A549 (cell line): ENCODE data around the gene CXCR4. TPM values are rescaled to one million over a fixed set of nuclear protein-coding genes. Genes with fewer than 3 reads are reported as not detected.

Source experiments
- ATAC-seq, 2 experiments: fragments of 200-7000 bp in 1 of 2; fragments of >200 bp in 1 of 2; cut with Nextera tagmentation in 1 of 2; cut with Tn5 transposase in 1 of 2; 3 replicates each; pipeline versions ENCODE4 v1.8.0 to v1.9.1; 2018 to 2020; ENCODE audit warnings: mild to moderate bottlenecking in 1 of 2, moderate library complexity in 1 of 2
- CTCF ChIA-PET: fragments of 300-600 bp; sonication (Branson Sonifier 250); formaldehyde crosslinking; extraction: SDS; loops from one replicate; lab custom pipeline; 2021; ENCODE audit warnings: antibody characterized with exemption, inconsistent platforms; lab: Yijun Ruan, JAX
- POLR2A ChIA-PET: fragments of 350-600 bp; formaldehyde crosslinking; extraction: SDS; loops from one replicate; lab custom pipeline; 2021; ENCODE audit warnings: antibody characterized with exemption, inconsistent platforms; lab: Yijun Ruan, JAX
- DNase-seq, 2 experiments: peaks; one replicate each; pipeline versions ENCODE4 v3.0.0 to v3.0.0-alpha.2; 2011 to 2016; ENCODE audit warnings: low read depth in 1 of 2, low spot score in 1 of 2
- FAIRE-seq: peaks from 2 replicates; lab custom pipeline; 2011; peaks lifted over from hg19 to GRCh38; lab: Jason Lieb, UNC
- H3K27ac ChIP-seq, 2 experiments: fragments of >200 bp; sonication (Bioruptor Twin); formaldehyde crosslinking; 3 replicates each; pipeline ENCODE4 v1.5.1; 2016 to 2017
- H3K4me1 ChIP-seq: fragments of >200 bp; sonication (Bioruptor Twin); formaldehyde crosslinking; 3 replicates; pipeline ENCODE4 v1.6.1; 2016
- H3K4me2 ChIP-seq: fragments of >200 bp; sonication (Bioruptor Twin); formaldehyde crosslinking; 3 replicates; pipeline ENCODE4 v1.6.1; 2016
- H3K4me3 ChIP-seq: fragments of >200 bp; sonication (Bioruptor Twin); formaldehyde crosslinking; 3 replicates; pipeline ENCODE4 v1.5.1; 2016
- H3K9me3 ChIP-seq: fragments of >200 bp; sonication (Bioruptor Twin); formaldehyde crosslinking; 3 replicates; pipeline ENCODE4 v1.6.1; 2016
- CBX8 ChIP-seq: fragments of 200-600 bp; sonication (generic); IDR thresholded peaks from 2 replicates; pipeline ENCODE4 v1.6.1; 2016
- CEBPB ChIP-seq, 2 experiments: fragments of >200 bp in 1 of 2; sonication (Bioruptor Twin) in 1 of 2; formaldehyde crosslinking in 1 of 2; IDR thresholded peaks; 2 replicates each; pipeline ENCODE4 v1.6.1; 2012 to 2016
- EHF ChIP-seq: fragments of 250-450 bp; sonication (Bioruptor Pico); IDR thresholded peaks from 2 replicates; pipeline ENCODE4 v1.5.0; 2020; ENCODE audit warnings: mild to moderate bottlenecking
- ESRRA ChIP-seq: fragments of 150-350 bp; IDR thresholded peaks from 2 replicates; pipeline ENCODE4 v1.6.1; 2014; ENCODE audit warnings: mild to moderate bottlenecking, low read length, borderline replicate concordance
- FOXS1 ChIP-seq: fragments of 250-450 bp; sonication (Bioruptor Pico); IDR thresholded peaks from 2 replicates; pipeline ENCODE4 v1.5.0; 2020; ENCODE audit warnings: mild to moderate bottlenecking, moderate library complexity
- HEYL ChIP-seq: fragments of 250-450 bp; sonication (Bioruptor Pico); IDR thresholded peaks from 2 replicates; pipeline ENCODE4 v1.8.0; 2021; ENCODE audit warnings: mild to moderate bottlenecking, moderate library complexity
- HOXB5 ChIP-seq: fragments of 250-450 bp; sonication (Bioruptor Pico); IDR thresholded peaks from 2 replicates; pipeline ENCODE4 v1.5.0; 2020; ENCODE audit warnings: mild to moderate bottlenecking, moderate library complexity
- JUNB ChIP-seq: fragments of >200 bp; sonication (Bioruptor Twin); formaldehyde crosslinking; IDR thresholded peaks from 2 replicates; pipeline ENCODE4 v1.6.1; 2016
- KDM1A ChIP-seq: fragments of 200-600 bp; sonication (generic); IDR thresholded peaks from 2 replicates; pipeline ENCODE4 v1.6.1; 2016; ENCODE audit warnings: low read depth, mild to moderate bottlenecking
- KDM5A ChIP-seq: fragments of 200-600 bp; sonication (generic); IDR thresholded peaks from 2 replicates; pipeline ENCODE4 v1.6.1; 2016; ENCODE audit warnings: antibody characterized with exemption, mild to moderate bottlenecking
- MYC ChIP-seq: IDR thresholded peaks from 2 replicates; pipeline ENCODE4 v1.6.1; 2012; ENCODE audit warnings: mild to moderate bottlenecking, inconsistent platforms, low read length, improper control_type of control experiment, borderline replicate concordance
- NPAS2 ChIP-seq: fragments of 250-450 bp; sonication (Bioruptor Pico); IDR thresholded peaks from 2 replicates; pipeline ENCODE4 v1.8.0; 2022; ENCODE audit warnings: mild to moderate bottlenecking, moderate library complexity, borderline replicate concordance
- NR3C1 ChIP-seq: fragments of >200 bp; sonication (Bioruptor Twin); formaldehyde crosslinking; IDR thresholded peaks from 3 replicates; pipeline ENCODE4 v1.6.1; 2017
- POLR2A ChIP-seq: IDR thresholded peaks from 2 replicates; pipeline ENCODE4 v1.6.1; 2012; ENCODE audit warnings: mild to moderate bottlenecking, low read length
- RAD21 ChIP-seq, 2 experiments: fragments of >200 bp in 1 of 2; sonication (Bioruptor Twin) in 1 of 2; formaldehyde crosslinking in 1 of 2; IDR thresholded peaks in 1 of 2; conservative IDR thresholded peaks in 1 of 2; 2 replicates in 1 of 2; 3 replicates in 1 of 2; pipeline ENCODE4 v1.6.1; 2012 to 2018; ENCODE audit warnings: inconsistent platforms in 1 of 2
- RARB ChIP-seq: fragments of 250-450 bp; sonication (Bioruptor Pico); IDR thresholded peaks from 2 replicates; pipeline ENCODE4 v1.8.0; 2021; ENCODE audit warnings: mild to moderate bottlenecking, moderate library complexity
- RFX5 ChIP-seq: fragments of 450-650 bp; IDR thresholded peaks from 2 replicates; pipeline ENCODE4 v1.7.1; 2014; ENCODE audit warnings: antibody characterized with exemption, mild to moderate bottlenecking, moderate library complexity
- TFCP2L1 ChIP-seq: fragments of 250-450 bp; sonication (Bioruptor Pico); IDR thresholded peaks from 2 replicates; pipeline ENCODE4 v1.5.0; 2021; ENCODE audit warnings: mild to moderate bottlenecking
- ZC3H11A ChIP-seq: fragments of 450-650 bp; IDR thresholded peaks from 2 replicates; pipeline ENCODE4 v1.6.1; 2014; ENCODE audit warnings: antibody characterized with exemption, mild to moderate bottlenecking
- WGBS: methylation state at CpG from one replicate; pipeline ENCODE4 v1.1.6; 2017; ENCODE audit errors: missing lambda C conversion rate; 5-methylcytosine and 5-hydroxymethylcytosine counted together
- polyA plus RNA-seq, 4 experiments: library from polyadenylated mRNA; depleted of rRNA in 3 of 4; stranded (reverse); fragments of >200 nt; fragmentation: RNase III in 1 of 4; extraction: RNeasy Plus Mini Kit Qiagen cat#74134 plus additional on column Dnase treatment in 1 of 4; gene quantifications; 2 replicates in 3 of 4; 3 replicates in 1 of 4; pipeline ENCODE4 v1.2.3, GENCODE V29; 2011 to 2017
- TF ChIP-seq, protein P1 (sequence below): fragments of 250-450 bp; sonication (Bioruptor Pico); IDR thresholded peaks from 2 replicates; pipeline ENCODE4 v1.5.0; 2021; ENCODE audit warnings: mild to moderate bottlenecking, moderate library complexity, borderline replicate concordance
- TF ChIP-seq, protein P2 (sequence below): fragments of >200 bp; sonication (Bioruptor Twin); formaldehyde crosslinking; IDR thresholded peaks from 2 replicates; pipeline ENCODE4 v1.6.1; 2016
- TF ChIP-seq, protein P3 (sequence below): fragments of 200-600 bp; sonication (generic); IDR thresholded peaks from 2 replicates; pipeline ENCODE4 v1.6.1; 2016; ENCODE audit warnings: antibody characterized with exemption, mild to moderate bottlenecking, moderate library complexity
- TF ChIP-seq, protein P4 (sequence below): IDR thresholded peaks from 2 replicates; pipeline ENCODE4 v1.6.1; 2012

The CXCR4 gene
- polyA plus RNA-seq, 2 of the 4 experiments (the other 2 are of a cell fraction) = 0.09 to 0.16 TPM

DNA sequence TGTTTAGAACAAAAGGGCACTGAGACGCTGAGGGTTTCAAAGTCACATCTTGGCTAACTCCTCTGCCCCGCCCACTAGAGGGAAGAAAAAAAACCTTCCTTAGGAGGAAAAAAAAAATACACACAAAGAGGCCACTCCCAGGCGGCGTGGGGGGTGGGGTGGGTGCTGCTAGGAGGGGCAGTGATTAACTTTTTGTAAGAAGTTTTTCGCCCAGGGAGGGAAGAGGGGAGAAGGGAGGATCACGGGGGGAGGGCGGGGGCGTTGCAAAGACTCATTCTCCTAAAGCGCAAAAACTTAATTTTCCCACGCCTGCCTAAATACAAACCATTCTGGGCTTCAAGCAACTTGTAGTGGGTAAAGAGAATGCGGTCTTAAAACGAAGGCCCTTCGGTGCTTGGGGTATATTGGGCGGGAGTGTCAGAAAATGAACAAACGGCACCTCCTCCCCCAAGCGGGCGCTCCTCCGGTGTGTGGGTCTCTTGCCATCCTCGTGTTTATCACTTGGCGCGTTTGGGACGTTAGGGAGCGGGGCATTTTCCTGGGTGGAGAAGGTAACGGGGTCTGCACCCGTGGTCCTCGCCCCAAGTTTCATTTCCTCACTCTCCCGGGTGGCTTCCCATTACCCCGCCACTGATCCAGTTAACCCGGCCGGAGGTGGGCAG is 1.7 kb downstream of the CXCR4 start:
- peak; percentile 34; the same call in 1 of the 2 replicates for TF ChIP-seq CBX8
- TF ChIP-seq KDM5A = no peak
- no peak for TF ChIP-seq POLR2A
- TF ChIP-seq, all 56 proteins: peak for 1
- DNase-seq = peak in 1 of 2 experiments; percentile 17
- 3% methylated on average over 26 of the region's 30 CpGs for WGBS
- ATAC-seq = peak; percentile 11 to 15; a peak in 4 of 6 replicates
- no peak overlapping the region for H3K27ac ChIP-seq
- H3K4me2 ChIP-seq = peak overlapping the region; percentile 92
- FAIRE-seq = no peak
- peak overlapping the region; percentile 44 for H3K4me3 ChIP-seq
- ChIA-PET POLR2A (no interaction called here), CTCF (no interaction called here)
- no peaks in the 10 kb centered on the region for H3K9me3 ChIP-seq
- peaks cover 22% of the 10 kb centered on the region for H3K4me1 ChIP-seq

DNA sequence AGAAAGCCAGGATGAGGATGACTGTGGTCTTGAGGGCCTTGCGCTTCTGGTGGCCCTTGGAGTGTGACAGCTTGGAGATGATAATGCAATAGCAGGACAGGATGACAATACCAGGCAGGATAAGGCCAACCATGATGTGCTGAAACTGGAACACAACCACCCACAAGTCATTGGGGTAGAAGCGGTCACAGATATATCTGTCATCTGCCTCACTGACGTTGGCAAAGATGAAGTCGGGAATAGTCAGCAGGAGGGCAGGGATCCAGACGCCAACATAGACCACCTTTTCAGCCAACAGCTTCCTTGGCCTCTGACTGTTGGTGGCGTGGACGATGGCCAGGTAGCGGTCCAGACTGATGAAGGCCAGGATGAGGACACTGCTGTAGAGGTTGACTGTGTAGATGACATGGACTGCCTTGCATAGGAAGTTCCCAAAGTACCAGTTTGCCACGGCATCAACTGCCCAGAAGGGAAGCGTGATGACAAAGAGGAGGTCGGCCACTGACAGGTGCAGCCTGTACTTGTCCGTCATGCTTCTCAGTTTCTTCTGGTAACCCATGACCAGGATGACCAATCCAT is 2.7 kb downstream of the CXCR4 start:
- TF ChIP-seq KDM5A = no peak
- CTCF ChIA-PET = no interaction called here
- Histone ChIP-seq H3K4me3 (no peak overlapping the region), H3K27ac (no peak overlapping the region), H3K4me1 (peaks cover 22% of the 10 kb centered on the region), H3K9me3 (no peaks in the 10 kb centered on the region), H3K4me2 (no peak overlapping the region)
- FAIRE-seq (no peak), ATAC-seq (no peak), DNase-seq (no peak)
- 80% methylated on average over 12 of the region's 12 CpGs for WGBS
- POLR2A ChIA-PET = no interaction called here

DNA sequence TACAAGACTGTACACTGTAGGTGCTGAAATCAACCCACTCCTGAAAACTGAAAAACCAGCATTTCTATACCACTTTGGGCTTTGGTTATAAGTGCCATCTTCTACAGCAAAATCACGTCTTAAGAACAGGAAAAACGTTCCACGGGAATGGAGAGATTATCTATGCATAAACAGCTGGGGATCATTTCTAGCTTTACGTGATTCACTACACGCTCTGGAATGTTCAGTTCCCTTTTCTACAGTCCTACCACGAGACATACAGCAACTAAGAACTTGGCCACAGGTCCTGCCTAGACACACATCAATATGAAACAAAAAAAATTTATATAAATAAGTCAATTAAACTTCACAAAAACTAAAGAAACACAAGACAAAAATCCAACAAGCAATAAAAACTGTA is 3.6 kb downstream of the CXCR4 start:
- DNase-seq = no peak

DNA sequence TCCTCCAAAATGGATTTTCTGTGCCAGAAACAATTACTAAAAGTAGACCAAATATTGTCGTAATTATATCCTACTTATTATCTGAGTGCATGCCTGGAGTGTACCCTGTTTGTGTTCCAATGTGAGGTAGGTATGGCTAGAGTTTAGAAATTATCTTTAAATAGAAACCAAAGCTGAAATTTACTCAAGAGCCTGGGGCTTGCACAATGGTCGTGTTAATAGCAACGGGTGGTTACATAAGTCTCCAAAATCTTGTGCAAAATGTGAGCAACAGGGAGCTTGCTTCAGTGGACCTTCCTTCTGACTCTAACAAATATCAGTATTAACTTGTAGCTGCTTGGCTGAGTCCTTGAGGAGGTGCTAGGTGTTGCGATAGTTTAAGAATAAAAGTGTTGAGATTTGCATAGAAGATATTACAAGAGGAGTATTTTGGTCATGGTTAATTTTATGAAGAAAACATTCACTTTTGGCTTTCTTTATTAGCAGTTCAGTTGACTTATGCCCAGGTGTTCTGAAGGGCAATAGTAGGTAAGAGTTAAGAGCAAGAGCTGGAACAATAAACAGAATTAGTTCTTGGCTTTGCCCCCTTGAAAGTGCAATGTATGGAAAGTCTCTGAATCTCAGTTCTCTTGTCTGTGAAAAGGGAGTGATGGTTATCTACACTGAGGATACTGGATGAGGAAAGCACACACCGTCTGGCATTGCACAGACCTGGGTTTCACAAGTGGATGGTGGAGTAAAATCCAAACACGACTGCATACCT is 4.6 kb downstream of the CXCR4 start:
- DNase-seq (no peak), ATAC-seq (no peak), FAIRE-seq (no peak)
- no peaks in the 10 kb centered on the region for H3K9me3 ChIP-seq
- 24% methylated on average over 6 of the region's 6 CpGs for WGBS
- TF ChIP-seq NR3C1 (no peak), MYC (no peak), EHF (CRISPR knock-in tag) (no peak), NPAS2 (CRISPR knock-in tag) (no peak), JUNB (no peak), KDM5A (no peak), RARB (CRISPR knock-in tag) (no peak), ESRRA (no peak)
- TF ChIP-seq, protein P1, sequence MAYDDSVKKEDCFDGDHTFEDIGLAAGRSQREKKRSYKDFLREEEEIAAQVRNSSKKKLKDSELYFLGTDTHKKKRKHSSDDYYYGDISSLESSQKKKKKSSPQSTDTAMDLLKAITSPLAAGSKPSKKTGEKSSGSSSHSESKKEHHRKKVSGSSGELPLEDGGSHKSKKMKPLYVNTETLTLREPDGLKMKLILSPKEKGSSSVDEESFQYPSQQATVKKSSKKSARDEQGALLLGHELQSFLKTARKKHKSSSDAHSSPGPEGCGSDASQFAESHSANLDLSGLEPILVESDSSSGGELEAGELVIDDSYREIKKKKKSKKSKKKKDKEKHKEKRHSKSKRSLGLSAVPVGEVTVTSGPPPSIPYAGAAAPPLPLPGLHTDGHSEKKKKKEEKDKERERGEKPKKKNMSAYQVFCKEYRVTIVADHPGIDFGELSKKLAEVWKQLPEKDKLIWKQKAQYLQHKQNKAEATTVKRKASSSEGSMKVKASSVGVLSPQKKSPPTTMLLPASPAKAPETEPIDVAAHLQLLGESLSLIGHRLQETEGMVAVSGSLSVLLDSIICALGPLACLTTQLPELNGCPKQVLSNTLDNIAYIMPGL (CRISPR knock-in tag) = no peak
- TF ChIP-seq, protein P2, sequence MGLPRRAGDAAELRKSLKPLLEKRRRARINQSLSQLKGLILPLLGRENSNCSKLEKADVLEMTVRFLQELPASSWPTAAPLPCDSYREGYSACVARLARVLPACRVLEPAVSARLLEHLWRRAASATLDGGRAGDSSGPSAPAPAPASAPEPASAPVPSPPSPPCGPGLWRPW = no peak
- H3K4me2 ChIP-seq = no peak overlapping the region
- peaks cover 10% of the 10 kb centered on the region; the same call in 2 of the 3 replicates for H3K4me1 ChIP-seq
- H3K4me3 ChIP-seq = no peak overlapping the region
- H3K27ac ChIP-seq = no peak overlapping the region
- ChIA-PET POLR2A (no interaction called here), CTCF (no interaction called here)

More for the DNA sequence above, 3.6 kb downstream of the CXCR4 start:
- ATAC-seq (no peak), FAIRE-seq (no peak)
- CTCF ChIA-PET = no interaction called here
- Histone ChIP-seq H3K4me3 (no peak overlapping the region), H3K27ac (no peak overlapping the region), H3K4me1 (peaks cover 20% of the 10 kb centered on the region), H3K9me3 (no peaks in the 10 kb centered on the region), H3K4me2 (no peak overlapping the region)
- TF ChIP-seq RAD21 (conservative IDR thresholded peaks at IDR 0.05 in 1 of 2, IDR thresholded peaks at IDR 0.05 in 1 of 2) (no peak), TFCP2L1 (CRISPR knock-in tag) (no peak), CBX8 (no peak), NPAS2 (CRISPR knock-in tag) (no peak), FOXS1 (CRISPR knock-in tag) (no peak), RFX5 (no peak), EHF (CRISPR knock-in tag) (no peak), HEYL (CRISPR knock-in tag) (no peak), KDM1A (no peak), HOXB5 (CRISPR knock-in tag) (no peak), ZC3H11A (no peak), CEBPB (IDR thresholded peaks at IDR 0.05) (no peak)
- TF ChIP-seq, protein P3, sequence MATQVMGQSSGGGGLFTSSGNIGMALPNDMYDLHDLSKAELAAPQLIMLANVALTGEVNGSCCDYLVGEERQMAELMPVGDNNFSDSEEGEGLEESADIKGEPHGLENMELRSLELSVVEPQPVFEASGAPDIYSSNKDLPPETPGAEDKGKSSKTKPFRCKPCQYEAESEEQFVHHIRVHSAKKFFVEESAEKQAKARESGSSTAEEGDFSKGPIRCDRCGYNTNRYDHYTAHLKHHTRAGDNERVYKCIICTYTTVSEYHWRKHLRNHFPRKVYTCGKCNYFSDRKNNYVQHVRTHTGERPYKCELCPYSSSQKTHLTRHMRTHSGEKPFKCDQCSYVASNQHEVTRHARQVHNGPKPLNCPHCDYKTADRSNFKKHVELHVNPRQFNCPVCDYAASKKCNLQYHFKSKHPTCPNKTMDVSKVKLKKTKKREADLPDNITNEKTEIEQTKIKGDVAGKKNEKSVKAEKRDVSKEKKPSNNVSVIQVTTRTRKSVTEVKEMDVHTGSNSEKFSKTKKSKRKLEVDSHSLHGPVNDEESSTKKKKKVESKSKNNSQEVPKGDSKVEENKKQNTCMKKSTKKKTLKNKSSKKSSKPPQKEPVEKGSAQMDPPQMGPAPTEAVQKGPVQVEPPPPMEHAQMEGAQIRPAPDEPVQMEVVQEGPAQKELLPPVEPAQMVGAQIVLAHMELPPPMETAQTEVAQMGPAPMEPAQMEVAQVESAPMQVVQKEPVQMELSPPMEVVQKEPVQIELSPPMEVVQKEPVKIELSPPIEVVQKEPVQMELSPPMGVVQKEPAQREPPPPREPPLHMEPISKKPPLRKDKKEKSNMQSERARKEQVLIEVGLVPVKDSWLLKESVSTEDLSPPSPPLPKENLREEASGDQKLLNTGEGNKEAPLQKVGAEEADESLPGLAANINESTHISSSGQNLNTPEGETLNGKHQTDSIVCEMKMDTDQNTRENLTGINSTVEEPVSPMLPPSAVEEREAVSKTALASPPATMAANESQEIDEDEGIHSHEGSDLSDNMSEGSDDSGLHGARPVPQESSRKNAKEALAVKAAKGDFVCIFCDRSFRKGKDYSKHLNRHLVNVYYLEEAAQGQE = no peak
- TF ChIP-seq, protein P4, sequence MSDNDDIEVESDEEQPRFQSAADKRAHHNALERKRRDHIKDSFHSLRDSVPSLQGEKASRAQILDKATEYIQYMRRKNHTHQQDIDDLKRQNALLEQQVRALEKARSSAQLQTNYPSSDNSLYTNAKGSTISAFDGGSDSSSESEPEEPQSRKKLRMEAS = no peak
- POLR2A ChIA-PET = no interaction called here
- WGBS = 46% methylated on average over 6 of the region's 6 CpGs
